Stimulated activated CD8-positive, alpha-beta memory T cell treated with anti-CD3 and anti-CD28 coated beads, Interleukin-12 subunit alpha, Interleukin-12 subunit beta, amount 100 ng/mL, for 24 hours (primary cell): Measurements from ENCODE around the gene ANKRD2.
"Not testable (repeated sequence)": the region's sequence is repeated elsewhere in the genome, so short reads cannot be mapped to it uniquely, and the experiment has no call there.

Experiments used
- DNase-seq: peaks from one replicate; pipeline ENCODE4 v3.0.0-alpha.2; 2020; ENCODE audit errors: extremely low read depth

Gene ANKRD2

GRCh38 chr10:97572214-97572989, at the start of gene ANKRD2:
TSS of gene ANKRD2 (plus strand) at chr10:97572779. CDS start at chr10:97572789, 10 bp downstream.
- DNase-seq = peak; percentile 19

GRCh38 chr10:97522937-97523336, 49.6 kb upstream of the ANKRD2 start:
- DNase-seq = no peak

- no peak for DNase-seq
These were observed 47.5 kb upstream of the ANKRD2 start for GRCh38 chr10:97525086-97525485.

- DNase-seq = no peak
These were observed 46.9 kb upstream of the ANKRD2 start for GRCh38 chr10:97525683-97526110.

GRCh38 chr10:97528876-97529275, 43.7 kb upstream of the ANKRD2 start:
- not testable (repeated sequence) for DNase-seq

- DNase-seq = no peak
These were observed 42.7 kb upstream of the ANKRD2 start for GRCh38 chr10:97529685-97530465.

GRCh38 chr10:97531401-97531986, 41.1 kb upstream of the ANKRD2 start:
- DNase-seq = no peak

- DNase-seq = no peak
These were observed 39.5 kb upstream of the ANKRD2 start for GRCh38 chr10:97532935-97533671.

GRCh38 chr10:97533888-97534287, 38.7 kb upstream of the ANKRD2 start:
- DNase-seq = no peak

GRCh38 chr10:97534746-97535367, 37.7 kb upstream of the ANKRD2 start:
- DNase-seq = no peak

- DNase-seq = no peak
These were observed 35.3 kb upstream of the ANKRD2 start for GRCh38 chr10:97537186-97537869.

GRCh38 chr10:97538411-97538810, 34.2 kb upstream of the ANKRD2 start:
- DNase-seq = no peak

- DNase-seq = no peak
These were observed 33.7 kb upstream of the ANKRD2 start for GRCh38 chr10:97538839-97539238.

- no peak for DNase-seq
These were observed 32.9 kb upstream of the ANKRD2 start for GRCh38 chr10:97539523-97540200.

GRCh38 chr10:97540669-97541500, 31.7 kb upstream of the ANKRD2 start:
- DNase-seq = no peak

- no peak for DNase-seq
These were observed 30.2 kb upstream of the ANKRD2 start for GRCh38 chr10:97542169-97543024.

GRCh38 chr10:97543025-97543546, 29.5 kb upstream of the ANKRD2 start:
- no peak for DNase-seq
